Mesendoderm (in vitro differentiated cells): ENCODE measurements around the gene TK1.

Experiments
- DNase-seq: peaks from one replicate; pipeline ENCODE4 v3.0.0; 2013
- H2AK5ac ChIP-seq: 2 replicates; pipeline ENCODE4 v1.6.1; 2013; ENCODE audit warnings: low read length, inconsistent platforms
- H2BK120ac ChIP-seq: 2 replicates; pipeline ENCODE4 v1.6.1; 2013; ENCODE audit warnings: low read depth, mild to moderate bottlenecking, low read length, moderate library complexity, mixed read lengths
- H2BK15ac ChIP-seq: replicated peaks from 2 replicates; pipeline ENCODE4 v1.6.1; 2013; ENCODE audit warnings: low read depth, mild to moderate bottlenecking, moderate library complexity
- H2BK5ac ChIP-seq: 2 replicates; pipeline ENCODE4 v1.6.1; 2013; ENCODE audit warnings: low read length, inconsistent platforms
- H3K18ac ChIP-seq: 2 replicates; pipeline ENCODE4 v1.6.1; 2013; ENCODE audit warnings: mild to moderate bottlenecking, low read length, mixed read lengths
- H3K23ac ChIP-seq: one replicate; pipeline ENCODE4 v1.6.1; 2013; ENCODE audit warnings: low read length
- H3K27ac ChIP-seq: 2 replicates; pipeline ENCODE4 v1.5.1; 2013; ENCODE audit warnings: low read depth, mild to moderate bottlenecking, inconsistent platforms, low read length, moderate library complexity
- H3K27me3 ChIP-seq: 2 replicates; pipeline ENCODE4 v1.6.1; 2013; ENCODE audit warnings: low read length, control low read depth, mild to moderate bottlenecking, inconsistent platforms; ENCODE audit not compliant: insufficient read depth, poor library complexity
- H3K36me3 ChIP-seq: 2 replicates; pipeline ENCODE4 v1.6.1; 2013; ENCODE audit warnings: low read length, inconsistent platforms; ENCODE audit not compliant: control insufficient read depth, insufficient read depth
- H3K4ac ChIP-seq: one replicate; pipeline ENCODE4 v1.6.1; 2013; ENCODE audit warnings: low read depth, mild to moderate bottlenecking, low read length, moderate library complexity
- H3K4me1 ChIP-seq: 2 replicates; pipeline ENCODE4 v1.6.1; 2013; ENCODE audit warnings: low read depth, low read length, inconsistent platforms; ENCODE audit not compliant: control insufficient read depth
- H3K4me2 ChIP-seq: 2 replicates; pipeline ENCODE4 v1.6.1; 2013; ENCODE audit warnings: low read length
- H3K4me3 ChIP-seq: 2 replicates; pipeline ENCODE4 v1.5.1; 2013; ENCODE audit warnings: mild to moderate bottlenecking, low read length
- H3K56ac ChIP-seq: one replicate; pipeline ENCODE4 v1.6.1; 2013; ENCODE audit warnings: low read length
- H3K79me1 ChIP-seq: 2 replicates; pipeline ENCODE4 v1.6.1; 2013; ENCODE audit warnings: low read length, inconsistent platforms
- H3K79me2 ChIP-seq: 2 replicates; pipeline ENCODE4 v1.6.1; 2013; ENCODE audit warnings: mild to moderate bottlenecking, low read length; ENCODE audit not compliant: control insufficient read depth, insufficient read depth
- H3K9ac ChIP-seq: 2 replicates; pipeline ENCODE4 v1.6.1; 2013; ENCODE audit warnings: low read length, inconsistent platforms
- H4K5ac ChIP-seq: one replicate; pipeline ENCODE4 v1.6.1; 2013; ENCODE audit warnings: low read length
- H4K8ac ChIP-seq: one replicate; pipeline ENCODE4 v1.6.1; 2013; ENCODE audit warnings: low read depth, mild to moderate bottlenecking, control low read depth, low read length, moderate library complexity
- WGBS: extraction: QIAGEN DNeasy Blood & Tissue Kit; methylation state at CpG from one replicate; pipeline ENCODE4 v1.1.7; 2013; ENCODE audit warnings: low lambda C conversion rate, missing lambda C conversion rate; ENCODE audit not compliant: insufficient coverage; ENCODE audit errors: extremely low coverage; 5-methylcytosine and 5-hydroxymethylcytosine counted together

TK1 gene

GRCh38 chr17:78137392-78138203 is 49.3 kb downstream of the TK1 start:
- WGBS: no CpG with 5 or more reads among the region's 26 CpGs
- H2BK5ac ChIP-seq: no peak overlapping the region
- H3K79me2 ChIP-seq: no peaks in the 10 kb centered on the region

GRCh38 chr17:78135858-78136500 is 50.9 kb downstream of the TK1 start:
- Histone ChIP-seq H3K36me3 (no peaks in the 10 kb centered on the region), H4K8ac (no peak overlapping the region), H3K23ac (no peak overlapping the region), H2BK120ac (no peak overlapping the region), H3K79me1 (no peaks in the 10 kb centered on the region), H3K79me2 (no peaks in the 10 kb centered on the region), H3K9ac (no peak overlapping the region), H4K5ac (no peak overlapping the region), H3K18ac (no peak overlapping the region), H3K4me3 (no peak overlapping the region), H3K4me1 (no peaks in the 10 kb centered on the region), H2AK5ac (no peak overlapping the region), H3K27me3 (no peaks in the 10 kb centered on the region), H3K4ac (no peak overlapping the region), H3K56ac (no peak overlapping the region), H3K4me2 (no peak overlapping the region), H3K27ac (no peak overlapping the region), H2BK5ac (no peak overlapping the region), H2BK15ac (no peak overlapping the region)
- WGBS: no CpG with 5 or more reads among the region's 9 CpGs
- no peak for DNase-seq

More at GRCh38 chr17:78137392-78138203, 49.3 kb downstream of the TK1 start:
- H3K36me3 ChIP-seq: no peaks in the 10 kb centered on the region
- H3K18ac ChIP-seq: no peak overlapping the region
- H3K9ac ChIP-seq: no peak overlapping the region
- no peak overlapping the region for H3K4ac ChIP-seq
- no peak overlapping the region for H3K23ac ChIP-seq
- DNase-seq: peak; percentile 51
- no peak overlapping the region for H2BK15ac ChIP-seq
- H4K5ac ChIP-seq: no peak overlapping the region
- H4K8ac ChIP-seq: no peak overlapping the region
- H3K4me2 ChIP-seq: no peak overlapping the region
- no peak overlapping the region for H3K27ac ChIP-seq
- no peaks in the 10 kb centered on the region for H3K27me3 ChIP-seq
- H3K4me1 ChIP-seq: no peaks in the 10 kb centered on the region
- H3K79me1 ChIP-seq: no peaks in the 10 kb centered on the region
- H2BK120ac ChIP-seq: no peak overlapping the region
- H3K56ac ChIP-seq: no peak overlapping the region
- no peak overlapping the region for H2AK5ac ChIP-seq
- H3K4me3 ChIP-seq: no peak overlapping the region

GRCh38 chr17:78134899-78135385 is 51.9 kb downstream of the TK1 start:
- no peak overlapping the region for H3K23ac ChIP-seq
- no peaks in the 10 kb centered on the region for H3K79me1 ChIP-seq
- H3K56ac ChIP-seq: peak overlapping the region; percentile 10
- H3K27me3 ChIP-seq: no peaks in the 10 kb centered on the region
- H2BK5ac ChIP-seq: no peak overlapping the region
- H4K8ac ChIP-seq: no peak overlapping the region
- no peak overlapping the region for H3K4ac ChIP-seq
- H2BK15ac ChIP-seq: no peak overlapping the region
- H4K5ac ChIP-seq: no peak overlapping the region
- H3K27ac ChIP-seq: no peak overlapping the region
- no peak overlapping the region for H3K18ac ChIP-seq
- H3K79me2 ChIP-seq: no peaks in the 10 kb centered on the region
- no peaks in the 10 kb centered on the region for H3K36me3 ChIP-seq
- H3K4me2 ChIP-seq: no peak overlapping the region
- H2AK5ac ChIP-seq: no peak overlapping the region
- peaks cover 3% of the 10 kb centered on the region for H3K4me1 ChIP-seq
- H3K4me3 ChIP-seq: no peak overlapping the region
- no peak for DNase-seq
- H2BK120ac ChIP-seq: no peak overlapping the region
- no CpG with 5 or more reads among the region's 9 CpGs for WGBS
- no peak overlapping the region for H3K9ac ChIP-seq

GRCh38 chr17:78133971-78134898 is 52.6 kb downstream of the TK1 start:
- peaks cover 9% of the 10 kb centered on the region for H3K4me1 ChIP-seq
- H3K79me2 ChIP-seq: no peaks in the 10 kb centered on the region
- no peaks in the 10 kb centered on the region for H3K79me1 ChIP-seq
- H3K18ac ChIP-seq: no peak overlapping the region
- no peaks in the 10 kb centered on the region for H3K27me3 ChIP-seq
- H3K27ac ChIP-seq: no peak overlapping the region
- H3K9ac ChIP-seq: peak overlapping the region; percentile 1
- no peak overlapping the region for H3K4me2 ChIP-seq
- H3K36me3 ChIP-seq: no peaks in the 10 kb centered on the region
- peak; percentile 94 for DNase-seq
- peak overlapping the region; percentile 59 for H2AK5ac ChIP-seq
- no peak overlapping the region for H2BK15ac ChIP-seq
- no CpG with 5 or more reads among the region's 39 CpGs for WGBS
- H3K4ac ChIP-seq: no peak overlapping the region
- no peak overlapping the region for H4K8ac ChIP-seq
- no peak overlapping the region for H2BK120ac ChIP-seq
- H2BK5ac ChIP-seq: no peak overlapping the region
- H3K56ac ChIP-seq: peak overlapping the region; percentile 17
- H4K5ac ChIP-seq: no peak overlapping the region
- no peak overlapping the region for H3K4me3 ChIP-seq
- H3K23ac ChIP-seq: no peak overlapping the region

GRCh38 chr17:78133179-78133951 is 53.5 kb downstream of the TK1 start:
- H3K27ac ChIP-seq: no peak overlapping the region
- no peak overlapping the region for H4K8ac ChIP-seq
- H2BK120ac ChIP-seq: no peak overlapping the region
- H3K79me1 ChIP-seq: no peaks in the 10 kb centered on the region
- no peak overlapping the region for H2AK5ac ChIP-seq
- WGBS: no CpG with 5 or more reads among the region's 30 CpGs
- no peak overlapping the region for H3K56ac ChIP-seq
- no peak overlapping the region for H3K4me2 ChIP-seq
- no peak overlapping the region for H3K23ac ChIP-seq
- H3K4me1 ChIP-seq: peaks cover 9% of the 10 kb centered on the region
- H3K4ac ChIP-seq: no peak overlapping the region
- DNase-seq: no peak
- no peak overlapping the region for H3K4me3 ChIP-seq
- H3K9ac ChIP-seq: no peak overlapping the region
- no peak overlapping the region for H3K18ac ChIP-seq
- H3K36me3 ChIP-seq: no peaks in the 10 kb centered on the region
- H3K27me3 ChIP-seq: no peaks in the 10 kb centered on the region
- H4K5ac ChIP-seq: no peak overlapping the region
- H3K79me2 ChIP-seq: no peaks in the 10 kb centered on the region
- H2BK15ac ChIP-seq: no peak overlapping the region
- no peak overlapping the region for H2BK5ac ChIP-seq
